GM19438 (cell line): Measurements from ENCODE around the gene BEX1.

Experiments used
- ATAC-seq: cut with Tn5 transposase; IDR thresholded peaks from one replicate; pipeline ENCODE4 v1.9.1; 2021; ENCODE audit warnings: low read depth; ENCODE audit not compliant: unreplicated experiment

The BEX1 gene

GRCh38 chrX:103012945-103013344 lies 51.0 kb downstream of the BEX1 start:
- no peak for ATAC-seq
